Gastrocnemius medialis (tissue), 4 donors: Measurements from ENCODE around the gene INS. TPM values are rescaled to one million over a fixed set of nuclear protein-coding genes. Genes with fewer than 3 reads are reported as not detected.

Experiments
- ATAC-seq, 2 donors: fragments of 150-250 bp; one replicate each; pipeline ENCODE4 v1.9.1; 2016
- DNase-seq, 2 donors: peaks; one replicate each; pipeline ENCODE4 v3.0.0-alpha.2; 2019
- H3K27ac ChIP-seq, 4 donors: fragments of 200-600 bp; sonication (generic); 1 replicate in 1 of 4; 2 replicates in 3 of 4; pipeline ENCODE4 v1.5.1; 2016 to 2018; ENCODE audit warnings: mild to moderate bottlenecking in 2 of 4, moderate library complexity in 1 of 4
- H3K27me3 ChIP-seq, 3 donors: fragments of 200-600 bp; sonication (generic) in 2 of 3; 1 replicate in 1 of 3; 2 replicates in 2 of 3; pipeline versions ENCODE4 v1.5.1 to v1.6.0; 2016 to 2019; ENCODE audit warnings: mild to moderate bottlenecking in 1 of 3, moderate library complexity in 1 of 3
- H3K36me3 ChIP-seq, 2 donors: fragments of 200-600 bp; sonication (generic) in 1 of 2; one replicate each; pipeline ENCODE4 v1.5.1; 2017 to 2018
- H3K4me1 ChIP-seq, 2 donors: fragments of 200-600 bp; sonication (generic) in 1 of 2; one replicate each; pipeline ENCODE4 v1.5.1; 2016 to 2017; ENCODE audit warnings: mild to moderate bottlenecking in 2 of 2
- H3K4me3 ChIP-seq, 4 donors: fragments of 200-600 bp; sonication (generic) in 3 of 4; 1 replicate in 1 of 4; 2 replicates in 3 of 4; pipeline ENCODE4 v1.5.1; 2016 to 2019; ENCODE audit warnings: mild to moderate bottlenecking in 2 of 4
- H3K9me3 ChIP-seq, 3 donors: fragments of 200-600 bp; sonication (generic) in 2 of 3; 1 replicate in 1 of 3; 2 replicates in 2 of 3; pipeline ENCODE4 v1.5.1; 2016 to 2019
- CTCF ChIP-seq, 5 experiments: fragments of 450-650 bp in 3 of 5; fragments of 200-600 bp in 2 of 5; sonication (generic) in 2 of 5; IDR thresholded peaks in 4 of 5; conservative IDR thresholded peaks in 1 of 5; 1 replicate in 4 of 5; 2 replicates in 1 of 5; pipeline ENCODE4 v1.5.1; 2016 to 2019; ENCODE audit warnings: antibody characterized with exemption in 5 of 5, mild to moderate bottlenecking in 3 of 5, moderate library complexity in 3 of 5
- POLR2A ChIP-seq, 2 donors: fragments of 450-650 bp; IDR thresholded peaks; one replicate each; pipeline ENCODE4 v1.6.1; 2017; ENCODE audit warnings: antibody characterized with exemption in 2 of 2, mild to moderate bottlenecking in 2 of 2, moderate library complexity in 2 of 2
- in situ Hi-C, 4 donors: fragments of 200-750 bp; cut with MboI; loops; one replicate each; pipeline versions ENCODE4 v1.15.0 to v1.8.0; 2017; ENCODE audit warnings: low sequenced_read_pairs in 4 of 4
- intact Hi-C: fragments of 100-400 bp; cut with DNase I; formaldehyde crosslinking; loops from one replicate; pipeline ENCODE4 v1.15.1; 2023; ENCODE audit warnings: low total_unique reads
- total RNA-seq, 4 donors: library from RNA; depleted of rRNA; stranded (reverse); fragments of >200 nt; gene quantifications; one replicate each; pipeline versions ENCODE4 v1.1.0 to v1.2.3, GENCODE V29; 2016

The INS gene
- total RNA-seq, 4 donors from 2014 or later, result not detected

GRCh38 chr11:2205214-2205720, 44.3 kb upstream of the INS start:
- Histone ChIP-seq H3K4me3 (no peak overlapping the region), H3K27ac (no peak overlapping the region), H3K36me3 (no peaks in the 10 kb centered on the region), H3K9me3 (no peaks in the 10 kb centered on the region), H3K27me3 (peaks cover 3 to 12% (median 10%) of the 10 kb centered on the region in 3 donors), H3K4me1 (no peaks in the 10 kb centered on the region)
- intact Hi-C loops, result no loop called here
- in situ Hi-C loops, result no loop called here
- no peak for ATAC-seq
- DNase-seq, result no peak
- TF ChIP-seq POLR2A (IDR thresholded peaks at IDR 0.05) (no peak), CTCF (IDR thresholded peaks at IDR 0.05 in 4 of 5, conservative IDR thresholded peaks at IDR 0.05 in 1 of 5) (no peak)

- in situ Hi-C loops, result no loop called here
- Histone ChIP-seq H3K36me3 (no peaks in the 10 kb centered on the region), H3K27me3 (peaks cover 3 to 10% (median 6%) of the 10 kb centered on the region in 3 donors), H3K9me3 (no peaks in the 10 kb centered on the region), H3K4me1 (no peaks in the 10 kb centered on the region), H3K27ac (no peak overlapping the region), H3K4me3 (no peak overlapping the region)
- TF ChIP-seq POLR2A (IDR thresholded peaks at IDR 0.05) (no peak), CTCF (IDR thresholded peaks at IDR 0.05 in 4 of 5, conservative IDR thresholded peaks at IDR 0.05 in 1 of 5) (no peak)
- intact Hi-C loops, result no loop called here
- DNase-seq (peak in 1 of 2 donors; percentile 4), ATAC-seq (no peak)
Measured at GRCh38 chr11:2204361-2205213, 43.6 kb upstream of the INS start.

GRCh38 chr11:2203440-2204259, 42.6 kb upstream of the INS start:
- Histone ChIP-seq H3K36me3 (no peaks in the 10 kb centered on the region), H3K27me3 (peaks cover 3 to 10% (median 4%) of the 10 kb centered on the region in 3 donors), H3K27ac (no peak overlapping the region), H3K9me3 (no peaks in the 10 kb centered on the region), H3K4me3 (no peak overlapping the region), H3K4me1 (no peaks in the 10 kb centered on the region)
- in situ Hi-C loops, result no loop called here
- no peak for ATAC-seq
- no peak for TF ChIP-seq CTCF (IDR thresholded peaks at IDR 0.05 in 4 of 5, conservative IDR thresholded peaks at IDR 0.05 in 1 of 5)
- no peak for TF ChIP-seq POLR2A (IDR thresholded peaks at IDR 0.05)
- intact Hi-C loops, result no loop called here
- DNase-seq, result peak in 1 of 2 donors; percentile 5

- no peak overlapping the region for H3K27ac ChIP-seq
- no peaks in the 10 kb centered on the region for H3K4me1 ChIP-seq
- ATAC-seq, result no peak
- no peaks in the 10 kb centered on the region for H3K36me3 ChIP-seq
- TF ChIP-seq CTCF (IDR thresholded peaks at IDR 0.05 in 4 of 5, conservative IDR thresholded peaks at IDR 0.05 in 1 of 5), result no peak
- no peak for TF ChIP-seq POLR2A (IDR thresholded peaks at IDR 0.05)
- no peak overlapping the region for H3K4me3 ChIP-seq
- in situ Hi-C loops, result no loop called here
- DNase-seq, result peak in 1 of 2 donors; percentile 5
- peaks cover 3 to 5% (median 4%) of the 10 kb centered on the region in 3 donors for H3K27me3 ChIP-seq
- H3K9me3 ChIP-seq, result no peaks in the 10 kb centered on the region
- intact Hi-C loops, result no loop called here
Measured at GRCh38 chr11:2202900-2203439, 42.0 kb upstream of the INS start.
